BE2C (cell line): Measurements from ENCODE around the gene GALC.

Experiments
- DNase-seq: peaks from one replicate; pipeline ENCODE4 v3.0.0-alpha.2; 2020
- H3K27me3 ChIP-seq: fragments of 250-450 bp; sonication (Bioruptor Pico); 2 replicates; pipeline ENCODE4 v1.5.1; 2020; ENCODE audit warnings: mild to moderate bottlenecking
- H3K36me3 ChIP-seq: fragments of 250-450 bp; sonication (Bioruptor Pico); 2 replicates; pipeline ENCODE4 v1.5.1; 2020; ENCODE audit warnings: mild to moderate bottlenecking
- H3K4me1 ChIP-seq: fragments of 250-450 bp; sonication (Bioruptor Pico); 2 replicates; pipeline ENCODE4 v1.5.1; 2020
- H3K4me3 ChIP-seq: 2 replicates; pipeline ENCODE4 v1.5.1; 2011; ENCODE audit warnings: low read depth, low read length
- H3K9me3 ChIP-seq: fragments of 250-450 bp; sonication (Bioruptor Pico); 2 replicates; pipeline ENCODE4 v1.5.1; 2020
- TF ChIP-seq, protein P1 (sequence below): IDR thresholded peaks from 2 replicates; pipeline ENCODE4 v1.5.1; 2012; ENCODE audit warnings: mild to moderate bottlenecking, low read depth, low read length

Gene GALC

DNA sequence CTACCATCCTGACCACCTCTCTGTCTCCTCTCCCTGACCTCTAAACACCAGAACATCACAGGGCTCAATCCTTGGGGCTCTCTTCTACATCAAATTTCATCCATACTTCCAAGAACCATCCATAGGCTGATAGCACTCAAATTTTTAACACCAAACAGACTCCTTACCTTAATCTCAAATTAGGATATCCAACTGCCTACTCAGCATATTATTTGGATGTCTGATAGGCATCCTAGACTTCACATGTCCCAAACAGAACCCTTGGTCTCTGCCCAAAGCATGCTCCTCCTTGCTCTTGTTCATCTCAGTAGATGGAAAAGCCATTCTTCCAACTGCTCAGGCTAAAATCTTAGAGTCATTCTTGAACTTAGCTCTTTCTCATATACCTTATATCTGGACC is 91.3 kb downstream of the GALC start:
- no peak for DNase-seq
- TF ChIP-seq, protein P1, sequence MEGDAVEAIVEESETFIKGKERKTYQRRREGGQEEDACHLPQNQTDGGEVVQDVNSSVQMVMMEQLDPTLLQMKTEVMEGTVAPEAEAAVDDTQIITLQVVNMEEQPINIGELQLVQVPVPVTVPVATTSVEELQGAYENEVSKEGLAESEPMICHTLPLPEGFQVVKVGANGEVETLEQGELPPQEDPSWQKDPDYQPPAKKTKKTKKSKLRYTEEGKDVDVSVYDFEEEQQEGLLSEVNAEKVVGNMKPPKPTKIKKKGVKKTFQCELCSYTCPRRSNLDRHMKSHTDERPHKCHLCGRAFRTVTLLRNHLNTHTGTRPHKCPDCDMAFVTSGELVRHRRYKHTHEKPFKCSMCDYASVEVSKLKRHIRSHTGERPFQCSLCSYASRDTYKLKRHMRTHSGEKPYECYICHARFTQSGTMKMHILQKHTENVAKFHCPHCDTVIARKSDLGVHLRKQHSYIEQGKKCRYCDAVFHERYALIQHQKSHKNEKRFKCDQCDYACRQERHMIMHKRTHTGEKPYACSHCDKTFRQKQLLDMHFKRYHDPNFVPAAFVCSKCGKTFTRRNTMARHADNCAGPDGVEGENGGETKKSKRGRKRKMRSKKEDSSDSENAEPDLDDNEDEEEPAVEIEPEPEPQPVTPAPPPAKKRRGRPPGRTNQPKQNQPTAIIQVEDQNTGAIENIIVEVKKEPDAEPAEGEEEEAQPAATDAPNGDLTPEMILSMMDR, result no peak
- H3K27me3 ChIP-seq, result no peaks in the 10 kb centered on the region
- no peaks in the 10 kb centered on the region for H3K4me1 ChIP-seq
- H3K36me3 ChIP-seq, result no peaks in the 10 kb centered on the region
- no peak overlapping the region for H3K4me3 ChIP-seq
- no peaks in the 10 kb centered on the region for H3K9me3 ChIP-seq

DNA sequence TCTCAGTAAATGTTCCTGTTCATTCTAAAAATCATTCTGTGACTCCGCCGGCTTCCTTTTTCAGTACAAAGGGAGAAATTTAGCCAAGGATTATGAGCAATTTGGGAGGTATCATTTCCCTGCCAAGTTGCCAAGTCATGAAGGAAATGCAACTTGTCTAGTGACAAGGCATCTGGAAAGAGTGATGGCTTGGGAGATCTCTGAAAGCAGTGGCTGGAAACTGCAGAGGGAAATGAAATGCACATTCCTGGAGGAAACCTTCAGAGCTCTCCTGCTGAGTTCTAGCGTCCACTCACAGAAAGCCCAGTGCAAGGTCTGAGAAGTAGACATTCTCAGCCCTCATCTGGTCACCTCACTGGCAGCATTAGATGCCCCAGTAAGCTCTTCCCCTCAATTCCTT is 91.7 kb downstream of the GALC start:
- Histone ChIP-seq H3K4me3 (no peak overlapping the region), H3K36me3 (no peaks in the 10 kb centered on the region), H3K9me3 (no peaks in the 10 kb centered on the region), H3K27me3 (no peaks in the 10 kb centered on the region), H3K4me1 (no peaks in the 10 kb centered on the region)
- DNase-seq, result no peak
- TF ChIP-seq, protein P1, result no peak

DNA sequence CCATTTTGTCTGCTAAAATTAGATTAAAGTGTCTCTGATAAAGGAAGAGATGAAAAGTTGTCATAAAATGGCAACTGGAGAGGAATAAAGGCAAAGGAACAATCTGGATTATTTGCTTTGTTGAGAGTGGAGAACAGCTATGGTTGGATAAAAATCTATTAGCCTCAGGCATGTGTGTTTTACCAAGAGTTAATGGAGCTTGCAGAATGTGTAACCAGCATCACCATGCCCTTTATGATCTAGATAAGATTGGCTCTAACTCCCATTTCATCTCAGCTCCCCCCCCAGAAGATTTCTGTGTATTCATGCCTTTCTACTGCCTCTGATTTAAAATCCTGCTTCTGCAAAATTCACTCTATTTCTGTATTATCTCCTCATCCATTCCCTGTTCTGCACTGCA is 93.8 kb downstream of the GALC start:
- Histone ChIP-seq H3K36me3 (no peaks in the 10 kb centered on the region), H3K4me3 (no peak overlapping the region), H3K27me3 (no peaks in the 10 kb centered on the region), H3K9me3 (no peaks in the 10 kb centered on the region), H3K4me1 (no peaks in the 10 kb centered on the region)
- TF ChIP-seq, protein P1, result no peak
- no peak for DNase-seq

DNA sequence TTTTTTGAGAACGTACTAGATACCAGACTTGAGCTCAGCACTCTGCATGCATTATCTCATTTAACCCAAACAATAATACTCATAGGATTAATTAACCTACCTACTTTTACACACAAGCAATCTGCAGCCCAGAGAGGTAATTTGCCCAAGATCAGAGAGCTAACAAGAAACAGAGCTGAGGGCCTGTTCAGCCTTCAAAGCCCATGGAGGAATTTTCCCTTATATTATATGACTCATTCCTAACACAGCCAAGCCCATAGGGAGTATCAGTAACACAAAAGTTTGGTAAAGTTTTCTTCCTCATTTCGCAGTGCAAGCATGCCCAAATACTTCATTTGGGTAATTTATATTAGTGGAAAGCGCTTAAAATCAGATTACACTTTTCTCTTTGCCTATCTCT is 94.7 kb downstream of the GALC start:
- Histone ChIP-seq H3K4me1 (no peaks in the 10 kb centered on the region), H3K9me3 (no peaks in the 10 kb centered on the region), H3K4me3 (no peak overlapping the region), H3K36me3 (no peaks in the 10 kb centered on the region), H3K27me3 (no peaks in the 10 kb centered on the region)
- TF ChIP-seq, protein P1, result no peak
- no peak for DNase-seq

DNA sequence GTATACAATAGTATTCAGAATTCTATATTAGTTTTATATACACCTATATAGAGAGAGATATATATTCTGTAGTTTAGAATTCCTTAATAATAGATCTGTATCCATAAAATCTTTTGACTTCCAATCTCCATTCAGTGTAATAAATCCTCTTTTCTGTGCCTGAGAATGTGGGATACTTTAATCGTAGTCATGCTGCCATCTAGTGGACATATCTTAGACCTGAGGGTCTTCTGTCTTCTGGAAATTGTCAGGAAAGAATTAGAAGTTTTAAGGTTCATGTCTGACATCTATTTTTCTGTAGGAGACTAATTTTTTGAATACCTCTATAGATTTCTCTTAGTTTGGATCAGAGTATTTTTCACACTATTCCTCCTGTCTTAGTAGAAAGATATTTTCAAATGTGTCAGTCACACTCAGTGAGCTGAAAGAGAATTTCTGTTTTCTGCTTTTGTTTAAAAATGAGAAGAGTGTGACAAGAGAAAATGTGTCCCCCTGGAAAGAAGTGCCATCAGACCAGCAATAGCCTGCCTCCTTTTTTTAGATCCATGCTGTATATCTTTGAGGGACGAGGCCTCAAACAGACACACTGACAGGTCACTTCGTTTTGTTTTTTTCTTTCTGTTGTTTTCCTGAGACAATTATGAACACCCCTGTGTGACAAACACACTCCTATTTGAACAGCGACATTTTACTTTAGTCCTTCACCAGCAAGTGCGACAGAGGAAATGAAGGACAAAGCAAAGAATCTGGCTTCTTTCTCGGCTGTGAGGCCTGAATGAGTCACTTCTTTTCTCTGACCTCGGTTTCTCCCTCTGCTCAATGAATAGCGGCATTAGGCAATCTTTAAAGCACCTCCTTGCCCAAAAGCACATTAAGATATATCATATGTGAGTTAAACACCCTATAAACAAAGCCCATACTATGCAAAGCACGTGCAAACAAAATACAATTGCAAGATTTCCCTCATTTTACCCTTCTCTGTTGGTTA is 96.3 kb downstream of the GALC start:
- no peaks in the 10 kb centered on the region for H3K4me1 ChIP-seq
- DNase-seq, result no peak
- no peaks in the 10 kb centered on the region for H3K27me3 ChIP-seq
- TF ChIP-seq, protein P1, result peak; percentile 73
- no peaks in the 10 kb centered on the region for H3K9me3 ChIP-seq
- no peaks in the 10 kb centered on the region for H3K36me3 ChIP-seq
- no peak overlapping the region for H3K4me3 ChIP-seq

DNA sequence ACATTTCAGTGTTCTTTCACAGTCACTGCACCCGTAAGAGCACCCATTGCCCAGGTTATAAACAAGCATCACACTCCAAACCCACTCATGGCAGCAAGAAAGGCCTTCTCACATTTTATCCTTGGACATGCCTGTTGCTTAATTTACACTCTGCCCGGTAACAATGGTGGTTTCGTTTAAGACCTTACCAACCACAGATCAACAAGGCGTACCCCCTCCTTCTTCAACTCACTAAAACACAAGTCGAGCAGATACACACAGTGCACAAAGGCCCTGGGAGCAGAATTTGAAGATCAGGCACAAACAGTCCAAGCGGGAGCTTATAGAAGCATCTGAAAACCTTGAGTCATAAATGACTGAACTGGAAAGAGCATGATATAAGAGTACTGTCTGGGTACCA is 98.1 kb downstream of the GALC start:
- TF ChIP-seq, protein P1, result no peak
- no peaks in the 10 kb centered on the region for H3K4me1 ChIP-seq
- no peaks in the 10 kb centered on the region for H3K36me3 ChIP-seq
- no peaks in the 10 kb centered on the region for H3K9me3 ChIP-seq
- DNase-seq, result no peak
- H3K27me3 ChIP-seq, result no peaks in the 10 kb centered on the region
- no peak overlapping the region for H3K4me3 ChIP-seq
